ENCODE measurements around the gene BRME1. TPM values are rescaled to one million over a fixed set of nuclear protein-coding genes. Genes with fewer than 3 reads are reported as not detected.

BRME1 gene
- total RNA-seq, 1 experiment from 2014 or later: 6.7 TPM

DNA sequence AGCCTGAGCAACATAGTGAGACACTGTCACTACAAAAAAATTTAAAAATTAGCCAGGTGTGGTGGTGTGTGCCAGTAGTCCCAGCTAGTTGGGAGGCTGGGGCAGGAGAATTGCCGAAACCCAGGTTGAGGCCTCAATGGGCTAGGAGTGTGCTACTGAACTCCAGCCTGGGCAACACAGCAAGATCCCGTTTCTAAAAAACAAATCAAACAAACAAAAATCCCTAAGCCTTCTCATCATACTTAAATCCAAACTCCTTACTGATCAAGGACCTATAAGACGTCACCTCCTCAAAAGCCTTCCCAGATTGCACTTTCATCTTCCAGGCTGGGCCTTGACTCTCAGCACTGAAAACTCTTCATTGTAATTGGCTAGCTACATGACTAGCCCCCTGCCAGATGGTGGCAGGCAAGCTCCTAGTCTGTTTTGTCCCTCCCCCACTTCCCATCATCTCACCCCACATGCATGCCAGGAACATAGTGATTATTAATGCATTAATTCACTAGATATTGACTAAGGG lies 46.5 kb downstream of the BRME1 start:
- no peaks in the 10 kb centered on the region for H3K36me3 Mint-ChIP-seq (ENCODE audit: insufficient read depth in 1 of 3, low read depth in 3 of 3)
- Histone ChIP-seq H3K4me2 (ENCODE audit: insufficient read depth, insufficient read length, low read length) (no peak overlapping the region), H3K9me3 (ENCODE audit: control insufficient read depth, low read depth, low read length) (no peaks in the 10 kb centered on the region), H2BK5ac (ENCODE audit: insufficient read length, low read length) (no peak overlapping the region), H2BK12ac (ENCODE audit: insufficient read length, low read depth, low read length) (no peak overlapping the region), H4K8ac (replicated peaks; ENCODE audit: insufficient read length, low read depth, low read length) (no peak overlapping the region), H2AFZ (ENCODE audit: low read length) (no peak overlapping the region), H2BK15ac (ENCODE audit: low read depth, low read length) (no peak overlapping the region), H3K27me3 (ENCODE audit: insufficient read depth, low read length) (peaks cover 3% of the 10 kb centered on the region; the same call in 1 of the 2 replicates), H3K23ac (ENCODE audit: insufficient read length, low read depth, low read length) (no peak overlapping the region), H3K56ac (ENCODE audit: insufficient read length, low read depth, low read length) (no peak overlapping the region), H3K14ac (ENCODE audit: insufficient read depth, low read length) (no peak overlapping the region), H3K4ac (ENCODE audit: low read depth, low read length) (no peak overlapping the region), H3K79me2 (ENCODE audit: insufficient read depth, low read length) (no peaks in the 10 kb centered on the region), H3K4me1 (ENCODE audit: insufficient read depth, low read length) (no peaks in the 10 kb centered on the region), H4K20me1 (ENCODE audit: control insufficient read depth, insufficient read depth, insufficient read length) (no peaks in the 10 kb centered on the region), H3T11ph (ENCODE audit: low read length) (no peak overlapping the region), H2AK5ac (ENCODE audit: insufficient read length, low read length) (no peak overlapping the region), H2BK120ac (ENCODE audit: low read depth, low read length, poor library complexity, severe bottlenecking) (no peak overlapping the region), H2BK20ac (ENCODE audit: low read depth, low read length, poor library complexity, severe bottlenecking) (no peak overlapping the region), H3K23me2 (ENCODE audit: insufficient read length, low read depth, low read length, poor library complexity, severe bottlenecking) (peaks cover 2% of the 10 kb centered on the region), H3K9ac (ENCODE audit: extremely low read depth, insufficient read length, low read length) (no peak overlapping the region), H3K18ac (ENCODE audit: insufficient read length, low read depth, low read length) (no peak overlapping the region), H4K91ac (ENCODE audit: insufficient read length, low read depth, low read length) (no peak overlapping the region), H3K27ac (ENCODE audit: insufficient read length, low read depth, low read length) (no peak overlapping the region), H4K5ac (ENCODE audit: insufficient read length, low read depth, low read length) (no peak overlapping the region), H3K79me1 (ENCODE audit: insufficient read depth, low read depth, low read length, poor library complexity, severe bottlenecking) (no peaks in the 10 kb centered on the region)
- TF ChIP-seq, protein P1, sequence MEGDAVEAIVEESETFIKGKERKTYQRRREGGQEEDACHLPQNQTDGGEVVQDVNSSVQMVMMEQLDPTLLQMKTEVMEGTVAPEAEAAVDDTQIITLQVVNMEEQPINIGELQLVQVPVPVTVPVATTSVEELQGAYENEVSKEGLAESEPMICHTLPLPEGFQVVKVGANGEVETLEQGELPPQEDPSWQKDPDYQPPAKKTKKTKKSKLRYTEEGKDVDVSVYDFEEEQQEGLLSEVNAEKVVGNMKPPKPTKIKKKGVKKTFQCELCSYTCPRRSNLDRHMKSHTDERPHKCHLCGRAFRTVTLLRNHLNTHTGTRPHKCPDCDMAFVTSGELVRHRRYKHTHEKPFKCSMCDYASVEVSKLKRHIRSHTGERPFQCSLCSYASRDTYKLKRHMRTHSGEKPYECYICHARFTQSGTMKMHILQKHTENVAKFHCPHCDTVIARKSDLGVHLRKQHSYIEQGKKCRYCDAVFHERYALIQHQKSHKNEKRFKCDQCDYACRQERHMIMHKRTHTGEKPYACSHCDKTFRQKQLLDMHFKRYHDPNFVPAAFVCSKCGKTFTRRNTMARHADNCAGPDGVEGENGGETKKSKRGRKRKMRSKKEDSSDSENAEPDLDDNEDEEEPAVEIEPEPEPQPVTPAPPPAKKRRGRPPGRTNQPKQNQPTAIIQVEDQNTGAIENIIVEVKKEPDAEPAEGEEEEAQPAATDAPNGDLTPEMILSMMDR (conservative IDR thresholded peaks at IDR 0.05): no peak
- no CpG with 5 or more reads among the region's 3 CpGs for WGBS (ENCODE audit: extremely low coverage, insufficient read length, low lambda C conversion rate)
- peaks cover 22% of the 10 kb centered on the region for H3K27me3 Mint-ChIP-seq (ENCODE audit: low read depth)
- no peak for DNase-seq
- H3K27ac Mint-ChIP-seq: no peak overlapping the region; a peak in 1 of 7 replicates
- H3K4me1 Mint-ChIP-seq: peaks cover 14 to 31% of the 10 kb centered on the region in 2 experiments
- no peaks in the 10 kb centered on the region for H3K9me3 Mint-ChIP-seq
- H3K4me3 Mint-ChIP-seq: no peak overlapping the region; a peak in 1 of 5 replicates
